ENCODE results near the gene VPS4B. TPM values are rescaled to one million over a fixed set of nuclear protein-coding genes. Genes with fewer than 3 reads are reported as not detected.

VPS4B gene
- total RNA-seq, 1 donor, result 47.4 TPM

GRCh38 chr18:63373161-63373560 lies 49.1 kb downstream of the VPS4B start:
- H3K36me3 ChIP-seq (ENCODE audit: insufficient read depth, low read length), result no peaks in the 10 kb centered on the region
- H3K27ac ChIP-seq (ENCODE audit: low read depth, low read length), result no peak overlapping the region
- no peaks in the 10 kb centered on the region for H3K27me3 ChIP-seq (ENCODE audit: insufficient read depth, low read length)
- no peak for TF ChIP-seq CTCF (IDR thresholded peaks at IDR 0.05; ENCODE audit: extremely low read depth, low read depth, low read length)
- H3K4me1 ChIP-seq (ENCODE audit: insufficient read depth, low read length), result peaks cover 7% of the 10 kb centered on the region
- H3K9me3 ChIP-seq (ENCODE audit: low read depth, low read length), result no peaks in the 10 kb centered on the region
- no peaks in the 10 kb centered on the region for H4K20me1 ChIP-seq (ENCODE audit: insufficient read depth, low read length)
- H3K4me2 ChIP-seq (ENCODE audit: insufficient read depth, low read length), result no peak overlapping the region
- H2AFZ ChIP-seq (ENCODE audit: low read length), result no peak overlapping the region
- no peak overlapping the region for H3K4me3 ChIP-seq (ENCODE audit: insufficient read depth, low read length)
- DNase-seq (ENCODE audit: insufficient read length, low spot score, missing footprints), result no peak
- no peaks in the 10 kb centered on the region for H3K79me2 ChIP-seq (ENCODE audit: insufficient read depth, low read length)

- Histone ChIP-seq H3K9me3 (ENCODE audit: low read depth, low read length) (no peaks in the 10 kb centered on the region), H3K27ac (ENCODE audit: low read depth, low read length) (no peak overlapping the region), H3K4me2 (ENCODE audit: insufficient read depth, low read length) (peak overlapping the region; percentile 91), H3K79me2 (ENCODE audit: insufficient read depth, low read length) (peaks cover 34% of the 10 kb centered on the region), H4K20me1 (ENCODE audit: insufficient read depth, low read length) (peaks cover 12% of the 10 kb centered on the region), H3K36me3 (ENCODE audit: insufficient read depth, low read length) (no peaks in the 10 kb centered on the region), H2AFZ (ENCODE audit: low read length) (peak overlapping the region; percentile 32), H3K4me1 (ENCODE audit: insufficient read depth, low read length) (peaks cover 21% of the 10 kb centered on the region), H3K4me3 (ENCODE audit: insufficient read depth, low read length) (peak overlapping the region; percentile 97), H3K27me3 (ENCODE audit: insufficient read depth, low read length) (no peaks in the 10 kb centered on the region)
- DNase-seq (ENCODE audit: insufficient read length, low spot score, missing footprints), result no peak
- no peak for TF ChIP-seq CTCF (IDR thresholded peaks at IDR 0.05; ENCODE audit: extremely low read depth, low read depth, low read length)
Measured at GRCh38 chr18:63368611-63369010, 53.7 kb downstream of the VPS4B start.

GRCh38 chr18:63367053-63367953 lies 55.0 kb downstream of the VPS4B start, which contains the start of gene KDSR:
TSS of gene KDSR (minus strand) at chr18:63367206. CDS start at chr18:63367118, 88 bp downstream.
- H3K79me2 ChIP-seq (ENCODE audit: insufficient read depth, low read length), result peaks cover 43% of the 10 kb centered on the region
- peak within 1 kb of the TSS; percentile 99 for H2AFZ ChIP-seq (ENCODE audit: low read length)
- H3K36me3 ChIP-seq (ENCODE audit: insufficient read depth, low read length), result peaks cover 6% of the 10 kb centered on the region
- peaks cover 21% of the 10 kb centered on the region for H3K4me1 ChIP-seq (ENCODE audit: insufficient read depth, low read length)
- peak within 1 kb of the TSS; percentile 91 for H3K4me2 ChIP-seq (ENCODE audit: insufficient read depth, low read length)
- H3K27ac ChIP-seq (ENCODE audit: low read depth, low read length), result peak within 1 kb of the TSS; percentile 87
- H3K4me3 ChIP-seq (ENCODE audit: insufficient read depth, low read length), result peak within 1 kb of the TSS; percentile 97
- H3K9me3 ChIP-seq (ENCODE audit: low read depth, low read length), result no peaks in the 10 kb centered on the region
- peak; percentile 99 for DNase-seq (ENCODE audit: insufficient read length, low spot score, missing footprints)
- TF ChIP-seq CTCF (IDR thresholded peaks at IDR 0.05; ENCODE audit: extremely low read depth, low read depth, low read length), result no peak
- H3K27me3 ChIP-seq (ENCODE audit: insufficient read depth, low read length), result no peaks in the 10 kb centered on the region
- H4K20me1 ChIP-seq (ENCODE audit: insufficient read depth, low read length), result peaks cover 12% of the 10 kb centered on the region

All from osteoblast (primary cell).